HCT116 (cell line): Measurements from ENCODE around the gene POR. TPM values are rescaled to one million over a fixed set of nuclear protein-coding genes. Genes with fewer than 3 reads are reported as not detected.

Experiments
- ATAC-seq: fragments of 200-7000 bp; cut with Tn5 transposase; 2 replicates; pipeline ENCODE4 v1.9.1; 2020; ENCODE audit warnings: mild to moderate bottlenecking, moderate library complexity
- BruUV-seq: library from RNA; stranded (reverse); fragments of 400-500 nt; replicated peaks from 2 replicates; lab custom pipeline; 2021; lab: Mats Ljungman, UMichigan
- CTCF ChIA-PET: fragments of 300-600 bp; sonication (Branson Sonifier 250); formaldehyde crosslinking; loops from one replicate; lab custom pipeline; 2021; ENCODE audit warnings: antibody characterized with exemption; lab: Charles Lee
- POLR2A ChIA-PET: fragments of 300-600, 350-600 bp; sonication (Branson Sonifier 250); formaldehyde crosslinking; loops from one replicate; lab custom pipeline; 2021; ENCODE audit warnings: antibody characterized with exemption; lab: Charles Lee
- RAD21 ChIA-PET, 2 experiments: fragments of 300-600 bp; sonication (Branson Sonifier 250); formaldehyde crosslinking; loops; one replicate each; lab custom pipeline; 2023; ENCODE audit warnings: low total read pairs in 2 of 2; ENCODE audit not compliant: uncharacterized antibody in 2 of 2, unreplicated experiment in 2 of 2, low non-redundant PET in 1 of 2; lab: Charles Lee
- DNase-seq: peaks from one replicate; pipeline ENCODE4 v3.0.0-alpha.2; 2010; ENCODE audit warnings: low read depth, low spot score
- H2AFZ ChIP-seq: fragments of 200-600 bp; shearing (Covaris generic), sonication (generic); 2 replicates; pipeline ENCODE4 v1.6.1; 2017; ENCODE audit warnings: low read depth, mixed run types, mixed read lengths, antibody characterized with exemption, low read length; ENCODE audit not compliant: poor library complexity, severe bottlenecking
- H3K27ac ChIP-seq: 2 replicates; pipeline ENCODE4 v1.5.1; 2012; ENCODE audit warnings: low read depth, low read length
- H3K27me3 ChIP-seq: fragments of 200-600 bp; sonication (generic); 2 replicates; pipeline ENCODE4 v1.6.1; 2016; ENCODE audit warnings: mixed run types, low read length, mixed read lengths; ENCODE audit not compliant: insufficient read depth
- H3K36me3 ChIP-seq, 2 experiments: fragments of 200-500 bp in 1 of 2; fragments of 200-600 bp in 1 of 2; sonication (Bioruptor generic) in 1 of 2; sonication (generic) in 1 of 2; 2 replicates each; pipeline versions ENCODE4 v1.5.1 to v1.6.1; 2014 to 2016; ENCODE audit warnings: low read length in 2 of 2, inconsistent platforms in 1 of 2, mixed read lengths in 1 of 2, mixed run types in 1 of 2; ENCODE audit not compliant: insufficient read depth in 2 of 2, control insufficient read depth in 1 of 2
- H3K4me1 ChIP-seq, 2 experiments: fragments of 200-600 bp in 1 of 2; sonication (generic) in 1 of 2; 2 replicates each; pipeline versions ENCODE4 v1.5.1 to v1.6.1; 2012 to 2017; ENCODE audit warnings: low read length in 2 of 2, inconsistent platforms in 1 of 2, mild to moderate bottlenecking in 1 of 2, mixed read lengths in 1 of 2, mixed run types in 1 of 2, moderate library complexity in 1 of 2; ENCODE audit not compliant: insufficient read depth in 2 of 2, control insufficient read depth in 1 of 2
- H3K4me2 ChIP-seq: fragments of 200-600 bp; sonication (generic); 2 replicates; pipeline ENCODE4 v1.6.1; 2017; ENCODE audit warnings: mixed run types, low read length, mixed read lengths
- H3K4me3 ChIP-seq, 2 experiments: fragments of 200-600 bp in 1 of 2; sonication (generic) in 1 of 2; replicated peaks in 1 of 2; 2 replicates each; pipeline ENCODE4 v1.5.1; 2011 to 2016; ENCODE audit warnings: low read length in 2 of 2, control low read depth in 1 of 2, low read depth in 1 of 2, mild to moderate bottlenecking in 1 of 2, mixed read lengths in 1 of 2, mixed run types in 1 of 2
- H3K79me2 ChIP-seq: fragments of 200-600 bp; sonication (generic); 2 replicates; pipeline ENCODE4 v1.6.1; 2017; ENCODE audit warnings: mild to moderate bottlenecking, mixed run types, low read length, moderate library complexity, mixed read lengths; ENCODE audit not compliant: insufficient read depth
- H3K9ac ChIP-seq: fragments of 200-600 bp; sonication (generic); 2 replicates; pipeline ENCODE4 v1.6.1; 2016; ENCODE audit warnings: low read length, mixed read lengths
- H3K9me2 ChIP-seq: fragments of 200-600 bp; sonication (generic), shearing (Covaris generic); 2 replicates; pipeline ENCODE4 v1.6.1; 2017; ENCODE audit warnings: mixed run types, mild to moderate bottlenecking, moderate library complexity; ENCODE audit not compliant: insufficient read depth
- H3K9me3 ChIP-seq, 2 experiments: fragments of 200-500 bp in 1 of 2; fragments of 200-600 bp in 1 of 2; sonication (Bioruptor generic) in 1 of 2; sonication (generic) in 1 of 2; 2 replicates each; pipeline ENCODE4 v1.6.1; 2014 to 2017; ENCODE audit warnings: low read length in 2 of 2, mixed read lengths in 2 of 2, inconsistent platforms in 1 of 2, low read depth in 1 of 2, mild to moderate bottlenecking in 1 of 2, mixed run types in 1 of 2, moderate library complexity in 1 of 2; ENCODE audit not compliant: control insufficient read depth in 1 of 2, insufficient read depth in 1 of 2
- H4K20me1 ChIP-seq: fragments of 200-600 bp; sonication (generic), shearing (Covaris generic); 2 replicates; pipeline ENCODE4 v1.6.1; 2017; ENCODE audit warnings: mixed run types, mild to moderate bottlenecking, moderate library complexity; ENCODE audit not compliant: insufficient read depth
- EZH2 ChIP-seq: fragments of 200-600 bp; sonication (generic); IDR thresholded peaks from 2 replicates; pipeline ENCODE4 v1.6.1; 2017; ENCODE audit warnings: antibody characterized with exemption, mixed run types
- SIN3A ChIP-seq: IDR thresholded peaks from 2 replicates; pipeline ENCODE4 v1.6.1; 2012; ENCODE audit warnings: low read depth
- SRF ChIP-seq: IDR thresholded peaks from 2 replicates; pipeline ENCODE4 v1.6.1; 2012; ENCODE audit warnings: low read depth
- TCF7L2 ChIP-seq: IDR thresholded peaks from 2 replicates; pipeline ENCODE4 v1.7.0; 2011; ENCODE audit warnings: borderline replicate concordance, inconsistent platforms; ENCODE audit not compliant: insufficient read depth, insufficient read length; ENCODE audit errors: extremely low read depth
- YY1 ChIP-seq: IDR thresholded peaks from 2 replicates; pipeline ENCODE4 v1.6.1; 2011; ENCODE audit warnings: low read length, low read depth, moderate library complexity, mild to moderate bottlenecking; ENCODE audit not compliant: insufficient replicate concordance; ENCODE audit errors: extremely low read depth
- ZFX ChIP-seq: fragments of 450-650 bp; IDR thresholded peaks from 2 replicates; pipeline ENCODE4 v1.6.1; 2017
- intact Hi-C: fragments of 100-400 bp; cut with micrococcal nuclease; formaldehyde crosslinking; loops from 2 replicates; pipeline ENCODE4 v1.10.0; 2022
- total RNA-seq: library from RNA; stranded (reverse); gene quantifications from one replicate; pipeline ENCODE4 v1.2.1, GENCODE V29; 2021; ENCODE audit not compliant: unreplicated experiment
- TF ChIP-seq, protein P1 (sequence below): IDR thresholded peaks from 2 replicates; pipeline ENCODE4 v1.6.1; 2012

The POR gene
- total RNA-seq, 1 experiment from 2014 or later: 120 TPM

DNA sequence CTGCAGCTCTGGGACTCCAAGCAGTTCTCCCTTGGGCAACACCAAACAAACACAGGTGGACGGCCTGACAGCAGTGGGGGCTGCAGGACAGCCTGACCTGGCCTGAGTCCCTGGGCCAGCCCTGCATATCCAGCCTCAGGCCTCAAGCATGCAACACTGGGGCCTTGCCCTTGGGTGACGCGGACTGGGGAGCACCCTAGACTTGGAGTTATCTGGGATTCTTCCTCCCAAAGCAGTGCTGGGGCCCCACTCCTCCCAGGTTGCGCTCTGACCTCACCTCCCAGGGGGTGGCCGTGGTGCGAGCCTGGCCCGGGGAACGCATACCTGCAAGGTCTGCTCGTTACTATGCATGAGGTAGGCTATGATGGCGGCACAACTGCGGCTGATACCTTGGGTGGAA is 85.6 kb downstream of the POR start:
- no peak overlapping the region for H3K4me2 ChIP-seq
- no peaks in the 10 kb centered on the region for H3K27me3 ChIP-seq
- no peaks in the 10 kb centered on the region; a peak in 1 of 4 replicates for H3K36me3 ChIP-seq
- ChIA-PET CTCF (no interaction called here), RAD21 (no interaction called here)
- no peaks in the 10 kb centered on the region for H3K79me2 ChIP-seq
- intact Hi-C loops: no loop called here
- BruUV-seq: no TSS peak
- ATAC-seq (no peak), DNase-seq (no peak)
- no peak overlapping the region for H2AFZ ChIP-seq
- H4K20me1 ChIP-seq: no peaks in the 10 kb centered on the region
- H3K9me2 ChIP-seq: no peaks in the 10 kb centered on the region
- H3K4me1 ChIP-seq: no peaks in the 10 kb centered on the region
- H3K27ac ChIP-seq: no peak overlapping the region
- H3K9me3 ChIP-seq: no peaks in the 10 kb centered on the region
- H3K9ac ChIP-seq: no peak overlapping the region
- H3K4me3 ChIP-seq: no peak overlapping the region
- TF ChIP-seq EZH2 (no peak), TCF7L2 (no peak), SRF (no peak)
- TF ChIP-seq, all 23 proteins: peak for 0
- POLR2A ChIA-PET: no interaction called here

DNA sequence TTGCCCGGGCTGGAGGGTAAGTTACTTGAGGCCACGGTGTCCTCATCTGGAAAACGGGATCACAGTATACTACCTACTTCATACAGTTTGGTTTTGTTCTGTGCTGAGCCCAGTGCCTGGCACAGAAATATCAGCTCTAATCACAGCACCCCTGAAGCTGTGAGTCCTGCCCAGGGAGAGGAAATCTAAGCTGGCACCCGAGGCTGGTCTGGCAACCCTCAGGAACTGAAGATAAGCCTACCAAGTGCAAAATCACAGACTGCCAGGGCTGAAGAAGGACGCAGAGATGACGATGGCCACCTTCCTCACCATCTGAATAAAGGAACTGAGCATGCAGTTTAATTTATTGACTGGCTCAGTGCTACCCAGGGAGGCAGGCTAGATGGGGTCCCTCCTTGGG is 87.2 kb downstream of the POR start:
- intact Hi-C loops: no loop called here
- ATAC-seq: no peak
- Histone ChIP-seq H3K27ac (no peak overlapping the region), H3K4me3 (no peak overlapping the region), H3K9me2 (no peaks in the 10 kb centered on the region), H2AFZ (no peak overlapping the region), H3K27me3 (no peaks in the 10 kb centered on the region), H3K4me2 (no peak overlapping the region), H3K36me3 (no peaks in the 10 kb centered on the region; a peak in 1 of 4 replicates), H3K9ac (no peak overlapping the region), H3K79me2 (no peaks in the 10 kb centered on the region), H4K20me1 (no peaks in the 10 kb centered on the region), H3K9me3 (no peaks in the 10 kb centered on the region), H3K4me1 (no peaks in the 10 kb centered on the region)
- CTCF ChIA-PET: interaction anchor here (0.6 kb wide), 1 partner anchor 174 kb away, joined by 3 read pairs; no protein-coding TSS in a partner anchor
- POLR2A ChIA-PET: no interaction called here
- DNase-seq: no peak
- BruUV-seq: no TSS peak
- TF ChIP-seq SIN3A: no peak
- TF ChIP-seq SRF: no peak
- TF ChIP-seq EZH2: no peak
- TF ChIP-seq ZFX: no peak
- no peak for TF ChIP-seq YY1
- TF ChIP-seq, protein P1, sequence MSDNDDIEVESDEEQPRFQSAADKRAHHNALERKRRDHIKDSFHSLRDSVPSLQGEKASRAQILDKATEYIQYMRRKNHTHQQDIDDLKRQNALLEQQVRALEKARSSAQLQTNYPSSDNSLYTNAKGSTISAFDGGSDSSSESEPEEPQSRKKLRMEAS: no peak
- RAD21 ChIA-PET: no interaction called here
